A549 (cell line): ENCODE results near the gene ARMH1. TPM values are rescaled to one million over a fixed set of nuclear protein-coding genes. Genes with fewer than 3 reads are reported as not detected.

ENCODE experiments used
- ATAC-seq, 2 experiments: fragments of 200-7000 bp in 1 of 2; fragments of >200 bp in 1 of 2; cut with Nextera tagmentation in 1 of 2; cut with Tn5 transposase in 1 of 2; 3 replicates each; pipeline versions ENCODE4 v1.8.0 to v1.9.1; 2018 to 2020; ENCODE audit warnings: mild to moderate bottlenecking in 1 of 2, moderate library complexity in 1 of 2
- CTCF ChIA-PET: fragments of 300-600 bp; sonication (Branson Sonifier 250); formaldehyde crosslinking; extraction: SDS; loops from one replicate; lab custom pipeline; 2021; ENCODE audit warnings: antibody characterized with exemption, inconsistent platforms; lab: Yijun Ruan, JAX
- POLR2A ChIA-PET: fragments of 350-600 bp; formaldehyde crosslinking; extraction: SDS; loops from one replicate; lab custom pipeline; 2021; ENCODE audit warnings: antibody characterized with exemption, inconsistent platforms; lab: Yijun Ruan, JAX
- DNase-seq, 2 experiments: peaks; one replicate each; pipeline versions ENCODE4 v3.0.0 to v3.0.0-alpha.2; 2011 to 2016; ENCODE audit warnings: low read depth in 1 of 2, low spot score in 1 of 2
- FAIRE-seq: peaks from 2 replicates; lab custom pipeline; 2011; peaks lifted over from hg19 to GRCh38; lab: Jason Lieb, UNC
- H3K27ac ChIP-seq, 2 experiments: fragments of >200 bp; sonication (Bioruptor Twin); formaldehyde crosslinking; 3 replicates each; pipeline ENCODE4 v1.5.1; 2016 to 2017
- H3K4me1 ChIP-seq: fragments of >200 bp; sonication (Bioruptor Twin); formaldehyde crosslinking; 3 replicates; pipeline ENCODE4 v1.6.1; 2016
- H3K4me2 ChIP-seq: fragments of >200 bp; sonication (Bioruptor Twin); formaldehyde crosslinking; 3 replicates; pipeline ENCODE4 v1.6.1; 2016
- H3K4me3 ChIP-seq: fragments of >200 bp; sonication (Bioruptor Twin); formaldehyde crosslinking; 3 replicates; pipeline ENCODE4 v1.5.1; 2016
- H3K9me3 ChIP-seq: fragments of >200 bp; sonication (Bioruptor Twin); formaldehyde crosslinking; 3 replicates; pipeline ENCODE4 v1.6.1; 2016
- CBX8 ChIP-seq: fragments of 200-600 bp; sonication (generic); IDR thresholded peaks from 2 replicates; pipeline ENCODE4 v1.6.1; 2016
- E2F6 ChIP-seq: IDR thresholded peaks from 2 replicates; pipeline ENCODE4 v1.6.1; 2012; ENCODE audit warnings: low read depth, borderline replicate concordance
- EHF ChIP-seq: fragments of 250-450 bp; sonication (Bioruptor Pico); IDR thresholded peaks from 2 replicates; pipeline ENCODE4 v1.5.0; 2020; ENCODE audit warnings: mild to moderate bottlenecking
- FOSL2 ChIP-seq, 2 experiments: fragments of 450-650 bp in 1 of 2; fragments of >200 bp in 1 of 2; sonication (Bioruptor Twin) in 1 of 2; formaldehyde crosslinking; IDR thresholded peaks; 2 replicates each; pipeline versions ENCODE4 v1.5.0 to v1.6.1; 2016 to 2020; ENCODE audit warnings: mild to moderate bottlenecking in 1 of 2, moderate library complexity in 1 of 2
- FOXS1 ChIP-seq: fragments of 250-450 bp; sonication (Bioruptor Pico); IDR thresholded peaks from 2 replicates; pipeline ENCODE4 v1.5.0; 2020; ENCODE audit warnings: mild to moderate bottlenecking, moderate library complexity
- HDAC2 ChIP-seq: fragments of 200-600 bp; sonication (generic); IDR thresholded peaks from 2 replicates; pipeline ENCODE4 v1.6.1; 2016
- HOXB13 ChIP-seq: fragments of 250-450 bp; sonication (Bioruptor Pico); IDR thresholded peaks from 2 replicates; pipeline ENCODE4 v1.5.0; 2020; ENCODE audit warnings: low read depth, mild to moderate bottlenecking, moderate library complexity
- JUNB ChIP-seq: fragments of >200 bp; sonication (Bioruptor Twin); formaldehyde crosslinking; IDR thresholded peaks from 2 replicates; pipeline ENCODE4 v1.6.1; 2016
- KDM1A ChIP-seq: fragments of 200-600 bp; sonication (generic); IDR thresholded peaks from 2 replicates; pipeline ENCODE4 v1.6.1; 2016; ENCODE audit warnings: low read depth, mild to moderate bottlenecking
- MYC ChIP-seq: IDR thresholded peaks from 2 replicates; pipeline ENCODE4 v1.6.1; 2012; ENCODE audit warnings: mild to moderate bottlenecking, inconsistent platforms, low read length, improper control_type of control experiment, borderline replicate concordance
- NR3C1 ChIP-seq: fragments of >200 bp; sonication (Bioruptor Twin); formaldehyde crosslinking; IDR thresholded peaks from 3 replicates; pipeline ENCODE4 v1.6.1; 2017
- PHF8 ChIP-seq: fragments of 200-600 bp; sonication (generic); IDR thresholded peaks from 2 replicates; pipeline ENCODE4 v1.6.1; 2016; ENCODE audit warnings: low read depth, mild to moderate bottlenecking, antibody characterized with exemption, moderate library complexity, borderline replicate concordance
- POLR2A ChIP-seq: IDR thresholded peaks from 2 replicates; pipeline ENCODE4 v1.6.1; 2012; ENCODE audit warnings: mild to moderate bottlenecking, low read length
- RAD21 ChIP-seq, 2 experiments: fragments of >200 bp in 1 of 2; sonication (Bioruptor Twin) in 1 of 2; formaldehyde crosslinking in 1 of 2; IDR thresholded peaks in 1 of 2; conservative IDR thresholded peaks in 1 of 2; 2 replicates in 1 of 2; 3 replicates in 1 of 2; pipeline ENCODE4 v1.6.1; 2012 to 2018; ENCODE audit warnings: inconsistent platforms in 1 of 2
- RARB ChIP-seq: fragments of 250-450 bp; sonication (Bioruptor Pico); IDR thresholded peaks from 2 replicates; pipeline ENCODE4 v1.8.0; 2021; ENCODE audit warnings: mild to moderate bottlenecking, moderate library complexity
- RCOR1 ChIP-seq: fragments of 150-350 bp; IDR thresholded peaks from 2 replicates; pipeline ENCODE4 v1.6.1; 2014; ENCODE audit warnings: antibody characterized with exemption, low read length, low read depth
- RNF2 ChIP-seq: fragments of 200-600 bp; sonication (generic); IDR thresholded peaks from 2 replicates; pipeline ENCODE4 v1.6.1; 2016; ENCODE audit warnings: low read depth, mild to moderate bottlenecking, antibody characterized with exemption, moderate library complexity, borderline replicate concordance
- SREBF2 ChIP-seq: fragments of 450-650 bp; IDR thresholded peaks from 2 replicates; pipeline ENCODE4 v1.6.1; 2014; ENCODE audit warnings: mild to moderate bottlenecking, moderate library complexity
- TFCP2L1 ChIP-seq: fragments of 250-450 bp; sonication (Bioruptor Pico); IDR thresholded peaks from 2 replicates; pipeline ENCODE4 v1.5.0; 2021; ENCODE audit warnings: mild to moderate bottlenecking
- TP53 ChIP-seq: fragments of 250-450 bp; sonication (Bioruptor Pico); IDR thresholded peaks from 2 replicates; pipeline ENCODE4 v1.5.0; 2021; ENCODE audit warnings: mild to moderate bottlenecking, moderate library complexity
- ZC3H11A ChIP-seq: fragments of 450-650 bp; IDR thresholded peaks from 2 replicates; pipeline ENCODE4 v1.6.1; 2014; ENCODE audit warnings: antibody characterized with exemption, mild to moderate bottlenecking
- ZFP36 ChIP-seq: fragments of 450-650 bp; IDR thresholded peaks from 2 replicates; pipeline ENCODE4 v1.6.1; 2014; ENCODE audit warnings: borderline replicate concordance; ENCODE audit not compliant: partially characterized antibody
- WGBS: methylation state at CpG from one replicate; pipeline ENCODE4 v1.1.6; 2017; ENCODE audit errors: missing lambda C conversion rate; 5-methylcytosine and 5-hydroxymethylcytosine counted together
- polyA plus RNA-seq, 4 experiments: library from polyadenylated mRNA; depleted of rRNA in 3 of 4; stranded (reverse); fragments of >200 nt; fragmentation: RNase III in 1 of 4; extraction: RNeasy Plus Mini Kit Qiagen cat#74134 plus additional on column Dnase treatment in 1 of 4; gene quantifications; 2 replicates in 3 of 4; 3 replicates in 1 of 4; pipeline ENCODE4 v1.2.3, GENCODE V29; 2011 to 2017
- TF ChIP-seq, protein P1 (sequence below): fragments of >200 bp; sonication (Bioruptor Twin); formaldehyde crosslinking; IDR thresholded peaks from 3 replicates; pipeline ENCODE4 v1.6.1; 2016
- TF ChIP-seq, protein P2 (sequence below): fragments of 450-650 bp; IDR thresholded peaks from 2 replicates; pipeline ENCODE4 v1.6.1; 2014; ENCODE audit warnings: antibody characterized with exemption
- TF ChIP-seq, protein P3 (sequence below): fragments of 200-600 bp; sonication (generic); IDR thresholded peaks from 2 replicates; pipeline ENCODE4 v1.6.1; 2016; ENCODE audit warnings: antibody characterized with exemption, mild to moderate bottlenecking, moderate library complexity

The ARMH1 gene
- polyA plus RNA-seq, 2 of the 4 experiments (the other 2 are of a cell fraction) = 2.4 to 2.7 TPM

DNA sequence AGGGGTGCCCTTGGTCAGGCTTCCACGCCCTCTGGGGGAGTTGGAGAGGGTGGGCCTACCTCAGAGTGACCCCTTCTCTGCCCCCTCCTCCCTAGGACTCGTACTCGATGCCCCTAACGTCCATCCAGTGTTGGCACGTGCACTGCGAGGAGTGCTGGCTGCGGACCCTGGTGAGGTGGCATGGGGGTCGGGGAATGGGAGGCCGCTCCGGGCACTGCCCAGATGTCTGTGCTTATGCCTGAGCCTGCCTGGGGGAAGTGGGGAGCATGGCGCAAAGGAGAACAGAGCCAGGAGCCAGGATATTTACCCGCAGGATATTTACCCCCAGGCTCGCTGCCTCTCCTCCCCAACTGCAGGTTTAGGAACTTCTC lies 24.7 kb upstream of the ARMH1 start:
- Histone ChIP-seq H3K4me2 (no peak overlapping the region), H3K4me1 (no peaks in the 10 kb centered on the region), H3K27ac (no peak overlapping the region), H3K9me3 (no peaks in the 10 kb centered on the region), H3K4me3 (no peak overlapping the region)
- CTCF ChIA-PET = interaction anchor here (1.6 to 5.6 kb wide), 3 partner anchors 12 to 55 kb away, joined by 3 to 119 read pairs (median 24); no protein-coding TSS in a partner anchor
- DNase-seq = no peak
- no peak for FAIRE-seq
- TF ChIP-seq TP53 = no peak
- TF ChIP-seq E2F6 = no peak
- no peak for TF ChIP-seq RCOR1
- TF ChIP-seq ZFP36 = no peak
- no peak for TF ChIP-seq KDM1A
- no peak for TF ChIP-seq TFCP2L1 (CRISPR knock-in tag)
- TF ChIP-seq NR3C1 = no peak
- TF ChIP-seq HDAC2 = no peak
- TF ChIP-seq RAD21 (conservative IDR thresholded peaks at IDR 0.05 in 1 of 2, IDR thresholded peaks at IDR 0.05 in 1 of 2) = no peak
- TF ChIP-seq EHF = no peak
- no peak for TF ChIP-seq POLR2A
- TF ChIP-seq, protein P1, sequence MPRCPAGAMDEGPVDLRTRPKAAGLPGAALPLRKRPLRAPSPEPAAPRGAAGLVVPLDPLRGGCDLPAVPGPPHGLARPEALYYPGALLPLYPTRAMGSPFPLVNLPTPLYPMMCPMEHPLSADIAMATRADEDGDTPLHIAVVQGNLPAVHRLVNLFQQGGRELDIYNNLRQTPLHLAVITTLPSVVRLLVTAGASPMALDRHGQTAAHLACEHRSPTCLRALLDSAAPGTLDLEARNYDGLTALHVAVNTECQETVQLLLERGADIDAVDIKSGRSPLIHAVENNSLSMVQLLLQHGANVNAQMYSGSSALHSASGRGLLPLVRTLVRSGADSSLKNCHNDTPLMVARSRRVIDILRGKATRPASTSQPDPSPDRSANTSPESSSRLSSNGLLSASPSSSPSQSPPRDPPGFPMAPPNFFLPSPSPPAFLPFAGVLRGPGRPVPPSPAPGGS = no peak
- TF ChIP-seq, protein P2, sequence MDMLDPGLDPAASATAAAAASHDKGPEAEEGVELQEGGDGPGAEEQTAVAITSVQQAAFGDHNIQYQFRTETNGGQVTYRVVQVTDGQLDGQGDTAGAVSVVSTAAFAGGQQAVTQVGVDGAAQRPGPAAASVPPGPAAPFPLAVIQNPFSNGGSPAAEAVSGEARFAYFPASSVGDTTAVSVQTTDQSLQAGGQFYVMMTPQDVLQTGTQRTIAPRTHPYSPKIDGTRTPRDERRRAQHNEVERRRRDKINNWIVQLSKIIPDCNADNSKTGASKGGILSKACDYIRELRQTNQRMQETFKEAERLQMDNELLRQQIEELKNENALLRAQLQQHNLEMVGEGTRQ = no peak
- WGBS = 90% methylated on average over 11 of the region's 13 CpGs
- ATAC-seq = no peak
- POLR2A ChIA-PET = no interaction called here

DNA sequence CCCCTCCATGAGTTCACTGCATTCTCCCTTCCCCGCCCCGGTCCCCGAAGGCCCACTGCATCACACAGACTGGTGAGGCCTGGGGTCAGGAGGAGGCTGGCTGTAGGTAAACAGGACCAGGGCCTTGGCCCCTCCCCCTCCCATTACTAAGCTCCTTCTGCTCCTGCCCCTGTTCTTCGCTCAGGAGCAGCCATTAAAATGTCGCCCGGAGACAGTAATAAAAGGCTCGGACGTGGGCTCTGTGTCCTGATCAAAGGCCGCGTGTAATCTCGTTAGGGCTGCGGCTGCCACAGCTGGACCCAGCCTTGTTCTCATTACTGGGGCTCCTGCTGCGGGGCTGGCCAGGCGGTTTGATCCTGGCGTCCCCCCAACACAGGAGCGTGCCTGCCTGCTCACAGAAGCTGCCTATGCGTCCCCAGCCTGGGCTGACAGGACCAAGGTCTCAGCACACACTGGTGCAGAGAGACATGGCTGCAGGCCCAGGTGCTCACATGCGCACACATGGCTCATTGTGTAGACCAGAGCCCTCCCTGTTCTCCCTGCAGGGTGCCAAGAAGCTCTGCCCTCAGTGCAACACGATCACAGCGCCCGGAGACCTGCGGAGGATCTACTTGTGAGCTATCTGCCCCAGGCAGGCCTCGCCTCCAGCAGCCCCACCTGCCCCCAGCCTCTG lies 24.2 kb upstream of the ARMH1 start:
- CTCF ChIA-PET = interaction anchor here (0.7 to 5.6 kb wide), 6 partner anchors 13 to 432 kb away, joined by 3 to 119 read pairs (median 3); no protein-coding TSS in a partner anchor
- FAIRE-seq (no peak), ATAC-seq (no peak), DNase-seq (no peak)
- no peaks in the 10 kb centered on the region for H3K4me1 ChIP-seq
- H3K27ac ChIP-seq = no peak overlapping the region
- H3K4me3 ChIP-seq = no peak overlapping the region
- TF ChIP-seq RARB = no peak
- TF ChIP-seq TP53 = no peak
- TF ChIP-seq, protein P1 = no peak
- TF ChIP-seq JUNB = no peak
- TF ChIP-seq NR3C1 = no peak
- TF ChIP-seq CBX8 = no peak
- no peak for TF ChIP-seq EHF
- TF ChIP-seq PHF8 = no peak
- TF ChIP-seq ZFP36 = no peak
- no peak for TF ChIP-seq RCOR1
- no peak for TF ChIP-seq MYC
- TF ChIP-seq, protein P3, sequence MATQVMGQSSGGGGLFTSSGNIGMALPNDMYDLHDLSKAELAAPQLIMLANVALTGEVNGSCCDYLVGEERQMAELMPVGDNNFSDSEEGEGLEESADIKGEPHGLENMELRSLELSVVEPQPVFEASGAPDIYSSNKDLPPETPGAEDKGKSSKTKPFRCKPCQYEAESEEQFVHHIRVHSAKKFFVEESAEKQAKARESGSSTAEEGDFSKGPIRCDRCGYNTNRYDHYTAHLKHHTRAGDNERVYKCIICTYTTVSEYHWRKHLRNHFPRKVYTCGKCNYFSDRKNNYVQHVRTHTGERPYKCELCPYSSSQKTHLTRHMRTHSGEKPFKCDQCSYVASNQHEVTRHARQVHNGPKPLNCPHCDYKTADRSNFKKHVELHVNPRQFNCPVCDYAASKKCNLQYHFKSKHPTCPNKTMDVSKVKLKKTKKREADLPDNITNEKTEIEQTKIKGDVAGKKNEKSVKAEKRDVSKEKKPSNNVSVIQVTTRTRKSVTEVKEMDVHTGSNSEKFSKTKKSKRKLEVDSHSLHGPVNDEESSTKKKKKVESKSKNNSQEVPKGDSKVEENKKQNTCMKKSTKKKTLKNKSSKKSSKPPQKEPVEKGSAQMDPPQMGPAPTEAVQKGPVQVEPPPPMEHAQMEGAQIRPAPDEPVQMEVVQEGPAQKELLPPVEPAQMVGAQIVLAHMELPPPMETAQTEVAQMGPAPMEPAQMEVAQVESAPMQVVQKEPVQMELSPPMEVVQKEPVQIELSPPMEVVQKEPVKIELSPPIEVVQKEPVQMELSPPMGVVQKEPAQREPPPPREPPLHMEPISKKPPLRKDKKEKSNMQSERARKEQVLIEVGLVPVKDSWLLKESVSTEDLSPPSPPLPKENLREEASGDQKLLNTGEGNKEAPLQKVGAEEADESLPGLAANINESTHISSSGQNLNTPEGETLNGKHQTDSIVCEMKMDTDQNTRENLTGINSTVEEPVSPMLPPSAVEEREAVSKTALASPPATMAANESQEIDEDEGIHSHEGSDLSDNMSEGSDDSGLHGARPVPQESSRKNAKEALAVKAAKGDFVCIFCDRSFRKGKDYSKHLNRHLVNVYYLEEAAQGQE = no peak
- TF ChIP-seq RNF2 = no peak
- TF ChIP-seq FOSL2 (IDR thresholded peaks at IDR 0.05) = no peak
- TF ChIP-seq FOSL2 (CRISPR knock-in tag; IDR thresholded peaks at IDR 0.05) = no peak
- no peak for TF ChIP-seq ZC3H11A
- TF ChIP-seq HOXB13 (CRISPR knock-in tag) = no peak
- TF ChIP-seq FOXS1 (CRISPR knock-in tag) = no peak
- no peak for TF ChIP-seq SREBF2
- TF ChIP-seq, all 56 proteins: peak for 0
- POLR2A ChIA-PET = no interaction called here
- Histone ChIP-seq H3K4me2 (no peak overlapping the region), H3K9me3 (no peaks in the 10 kb centered on the region)
- WGBS = 96% methylated on average over 14 of the region's 23 CpGs
